ENCODE results near the gene PLXDC2. TPM values are rescaled to one million over a fixed set of nuclear protein-coding genes. Genes with fewer than 3 reads are reported as not detected.

The PLXDC2 gene
- total RNA-seq, 2 donors from 2014 or later: not detected

GRCh38 chr10:20059084-20059835 lies 243.0 kb downstream of the PLXDC2 start:
- H3K36me3 Mint-ChIP-seq (ENCODE audit: low read depth): no peaks in the 10 kb centered on the region
- no peak overlapping the region for H3K4me3 Mint-ChIP-seq
- ATAC-seq (replicated peaks): no peak
- H3K4me1 Mint-ChIP-seq: no peaks in the 10 kb centered on the region
- H3K27ac Mint-ChIP-seq: no peak overlapping the region
- H3K27me3 Mint-ChIP-seq: no peaks in the 10 kb centered on the region
- H3K9me3 Mint-ChIP-seq: peaks cover 5% of the 10 kb centered on the region

DNA sequence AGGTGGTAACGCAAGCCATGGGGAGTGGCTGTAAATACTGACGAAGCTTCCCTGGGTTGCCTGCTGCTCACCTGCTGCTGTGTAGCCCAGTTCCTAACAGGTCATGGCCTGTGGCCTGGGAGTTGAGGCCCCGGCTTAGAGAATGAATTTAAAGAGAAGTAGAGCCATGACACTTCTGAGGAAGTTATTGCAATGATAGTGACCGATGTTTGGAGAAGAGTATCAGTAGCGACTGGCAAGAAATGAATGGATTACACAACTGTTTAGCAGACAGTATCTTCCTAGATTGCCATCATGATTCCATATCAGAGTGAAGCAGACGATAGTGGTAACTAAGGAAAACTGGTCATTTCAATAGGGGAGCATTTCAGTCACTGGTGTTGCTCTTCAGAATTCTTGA lies 249.6 kb downstream of the PLXDC2 start:
- H3K4me3 Mint-ChIP-seq: no peak overlapping the region
- ATAC-seq (replicated peaks): no peak
- H3K36me3 Mint-ChIP-seq (ENCODE audit: low read depth): no peaks in the 10 kb centered on the region
- H3K27ac Mint-ChIP-seq: no peak overlapping the region
- H3K4me1 Mint-ChIP-seq: no peaks in the 10 kb centered on the region
- H3K9me3 Mint-ChIP-seq: peaks cover 13% of the 10 kb centered on the region
- no peaks in the 10 kb centered on the region for H3K27me3 Mint-ChIP-seq

GRCh38 chr10:20073167-20073566 lies 256.9 kb downstream of the PLXDC2 start:
- H3K4me1 Mint-ChIP-seq: no peaks in the 10 kb centered on the region
- H3K9me3 Mint-ChIP-seq: peaks cover 22% of the 10 kb centered on the region
- ATAC-seq (replicated peaks): no peak

GRCh38 chr10:20075713-20076112 lies 259.5 kb downstream of the PLXDC2 start:
- no peak for ATAC-seq (replicated peaks)
- Mint-ChIP-seq H3K27ac (no peak overlapping the region), H3K4me3 (no peak overlapping the region), H3K4me1 (no peaks in the 10 kb centered on the region), H3K27me3 (no peaks in the 10 kb centered on the region), H3K36me3 (ENCODE audit: low read depth) (no peaks in the 10 kb centered on the region), H3K9me3 (peaks cover 25% of the 10 kb centered on the region)

More at GRCh38 chr10:20073167-20073566, 256.9 kb downstream of the PLXDC2 start:
- Mint-ChIP-seq H3K4me3 (no peak overlapping the region), H3K36me3 (ENCODE audit: low read depth) (no peaks in the 10 kb centered on the region), H3K27me3 (no peaks in the 10 kb centered on the region), H3K27ac (no peak overlapping the region)

GRCh38 chr10:20084451-20084850 lies 268.2 kb downstream of the PLXDC2 start:
- Mint-ChIP-seq H3K27ac (no peak overlapping the region), H3K4me3 (no peak overlapping the region), H3K36me3 (ENCODE audit: low read depth) (no peaks in the 10 kb centered on the region), H3K27me3 (no peaks in the 10 kb centered on the region), H3K9me3 (peaks cover 4% of the 10 kb centered on the region), H3K4me1 (no peaks in the 10 kb centered on the region)
- no peak for ATAC-seq (replicated peaks)

DNA sequence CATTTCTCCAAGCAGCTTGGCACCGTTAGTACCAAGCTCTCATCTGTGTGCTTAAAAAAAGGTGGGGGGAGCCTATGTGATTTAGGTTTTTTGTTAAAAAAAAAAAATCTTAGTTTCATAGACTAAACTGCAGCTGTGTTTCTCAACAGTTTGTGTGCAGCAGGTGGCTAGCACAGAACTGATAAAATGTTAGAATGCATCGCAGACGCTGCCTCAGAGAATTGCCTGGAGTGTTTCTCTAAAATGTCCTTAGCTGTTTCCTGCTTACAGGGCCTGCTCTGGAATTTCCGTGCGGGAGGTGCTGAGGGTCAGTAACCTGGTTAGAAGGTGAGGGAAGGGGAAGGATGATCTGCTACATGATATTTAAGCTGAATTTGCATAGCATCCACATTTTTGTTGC lies 268.9 kb downstream of the PLXDC2 start:
- Mint-ChIP-seq H3K4me1 (no peaks in the 10 kb centered on the region), H3K27ac (no peak overlapping the region), H3K36me3 (ENCODE audit: low read depth) (no peaks in the 10 kb centered on the region), H3K4me3 (no peak overlapping the region), H3K9me3 (peaks cover 5% of the 10 kb centered on the region), H3K27me3 (no peaks in the 10 kb centered on the region)
- no peak for ATAC-seq (replicated peaks)

GRCh38 chr10:20087353-20087752 lies 271.1 kb downstream of the PLXDC2 start:
- H3K9me3 Mint-ChIP-seq: peaks cover 10% of the 10 kb centered on the region
- no peak overlapping the region for H3K4me3 Mint-ChIP-seq
- no peaks in the 10 kb centered on the region for H3K4me1 Mint-ChIP-seq
- no peaks in the 10 kb centered on the region for H3K36me3 Mint-ChIP-seq (ENCODE audit: low read depth)
- no peaks in the 10 kb centered on the region for H3K27me3 Mint-ChIP-seq
- no peak for ATAC-seq (replicated peaks)
- H3K27ac Mint-ChIP-seq: no peak overlapping the region

DNA sequence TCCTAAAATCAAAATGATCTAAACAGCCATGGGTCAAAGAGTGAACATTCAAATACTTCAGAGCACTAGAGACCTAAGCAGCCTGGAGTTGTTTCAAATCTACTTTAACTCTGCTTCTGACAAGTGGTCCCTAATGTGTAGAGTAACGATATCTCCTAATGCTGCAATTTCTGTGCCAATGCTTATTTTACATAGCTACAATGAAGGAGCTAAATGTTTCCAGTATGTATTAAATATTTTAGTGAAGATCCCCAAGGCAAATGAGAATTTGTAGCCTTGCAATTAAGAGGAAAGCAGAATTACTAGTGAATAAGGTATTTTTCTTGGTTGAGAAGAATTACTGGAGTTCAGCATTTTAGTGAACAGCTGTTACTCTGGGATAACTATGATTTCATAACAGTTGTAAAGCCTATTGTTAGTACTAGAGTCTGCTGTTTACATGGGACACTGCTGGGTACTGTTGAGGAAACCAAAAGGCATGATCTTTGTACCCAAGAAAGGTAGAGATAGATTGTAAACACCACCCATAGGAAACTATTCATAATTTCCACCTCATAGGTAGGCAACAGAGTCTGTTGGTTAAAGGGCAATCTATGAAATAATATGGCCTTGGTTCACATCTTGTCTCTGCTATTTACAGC lies 271.9 kb downstream of the PLXDC2 start:
- Mint-ChIP-seq H3K9me3 (peaks cover 10% of the 10 kb centered on the region), H3K4me1 (no peaks in the 10 kb centered on the region)

GRCh38 chr10:20089879-20090278 lies 273.6 kb downstream of the PLXDC2 start:
- H3K9me3 Mint-ChIP-seq: peaks cover 10% of the 10 kb centered on the region
- no peak for ATAC-seq (replicated peaks)
- H3K36me3 Mint-ChIP-seq (ENCODE audit: low read depth): no peaks in the 10 kb centered on the region
- no peaks in the 10 kb centered on the region for H3K27me3 Mint-ChIP-seq
- no peak overlapping the region for H3K27ac Mint-ChIP-seq
- H3K4me3 Mint-ChIP-seq: no peak overlapping the region
- H3K4me1 Mint-ChIP-seq: no peaks in the 10 kb centered on the region

More for the DNA sequence above, 271.9 kb downstream of the PLXDC2 start:
- Mint-ChIP-seq H3K36me3 (ENCODE audit: low read depth) (no peaks in the 10 kb centered on the region), H3K27me3 (no peaks in the 10 kb centered on the region), H3K27ac (no peak overlapping the region), H3K4me3 (no peak overlapping the region)
- no peak for ATAC-seq (replicated peaks)

DNA sequence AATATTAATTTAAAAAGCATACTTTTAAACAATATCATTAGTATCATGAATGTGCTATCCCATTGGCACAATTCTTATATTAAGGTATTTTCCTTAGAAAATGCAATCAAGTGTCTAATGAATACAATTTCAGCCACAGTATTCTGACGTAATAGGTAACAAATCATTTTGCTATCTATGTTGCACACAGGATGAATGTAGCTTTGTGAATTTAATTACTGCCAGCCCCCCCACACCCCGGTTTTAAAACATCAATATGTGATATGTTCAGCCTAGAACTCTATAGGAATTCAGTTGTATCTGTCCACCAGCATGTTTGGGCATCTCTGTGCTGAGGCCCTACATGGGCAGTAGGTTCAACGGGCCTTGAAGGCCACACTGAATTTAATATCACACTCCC lies 274.6 kb downstream of the PLXDC2 start:
- no peaks in the 10 kb centered on the region for H3K27me3 Mint-ChIP-seq
- no peak overlapping the region for H3K27ac Mint-ChIP-seq
- no peak overlapping the region for H3K4me3 Mint-ChIP-seq
- peaks cover 17% of the 10 kb centered on the region for H3K9me3 Mint-ChIP-seq
- ATAC-seq (replicated peaks): no peak
- H3K36me3 Mint-ChIP-seq (ENCODE audit: low read depth): no peaks in the 10 kb centered on the region
- no peaks in the 10 kb centered on the region for H3K4me1 Mint-ChIP-seq

DNA sequence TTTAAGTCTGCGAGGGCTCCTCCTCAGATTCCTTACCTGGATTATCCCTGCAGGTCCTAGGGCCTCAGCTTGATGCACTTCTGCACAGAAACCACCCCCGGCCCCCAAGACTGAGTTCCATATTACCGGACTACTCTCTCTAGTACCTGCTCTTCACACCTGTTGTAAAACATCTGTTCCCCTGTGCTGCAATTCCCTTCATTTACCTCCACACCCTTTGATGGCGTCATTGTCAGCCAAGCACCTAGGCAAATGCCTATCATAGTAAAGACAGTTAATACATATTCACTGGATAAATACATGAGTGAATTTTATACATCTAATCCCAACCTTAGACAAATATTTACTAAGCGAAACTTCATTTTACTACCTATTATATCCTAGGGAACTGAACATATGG lies 275.5 kb downstream of the PLXDC2 start:
- peaks cover 17% of the 10 kb centered on the region for H3K9me3 Mint-ChIP-seq
- H3K4me3 Mint-ChIP-seq: no peak overlapping the region
- ATAC-seq (replicated peaks): no peak
- H3K27ac Mint-ChIP-seq: no peak overlapping the region
- no peaks in the 10 kb centered on the region for H3K4me1 Mint-ChIP-seq
- no peaks in the 10 kb centered on the region for H3K36me3 Mint-ChIP-seq (ENCODE audit: low read depth)
- H3K27me3 Mint-ChIP-seq: no peaks in the 10 kb centered on the region

DNA sequence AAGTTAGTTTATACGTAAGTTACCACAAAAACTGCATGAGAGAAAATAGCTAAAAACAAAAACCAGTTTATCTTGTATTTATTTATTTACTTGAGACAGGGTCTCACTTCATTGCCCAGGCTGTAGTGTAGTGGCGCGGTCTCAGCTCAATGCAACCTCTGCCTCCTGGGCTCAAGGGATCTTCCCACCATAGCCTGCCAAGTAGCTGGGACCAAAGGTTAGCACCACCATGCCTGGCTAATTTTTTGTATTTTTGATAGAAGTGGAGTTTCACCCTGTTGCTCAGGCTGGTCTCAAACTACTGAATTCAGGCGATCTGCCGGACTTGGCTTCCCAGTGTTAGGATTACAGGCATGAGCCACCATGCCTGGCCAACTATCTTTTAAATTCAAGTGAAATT lies 277.4 kb downstream of the PLXDC2 start:
- Mint-ChIP-seq H3K4me1 (no peaks in the 10 kb centered on the region), H3K4me3 (no peak overlapping the region), H3K27me3 (no peaks in the 10 kb centered on the region), H3K27ac (no peak overlapping the region), H3K36me3 (ENCODE audit: low read depth) (no peaks in the 10 kb centered on the region), H3K9me3 (peaks cover 17% of the 10 kb centered on the region)
- no peak for ATAC-seq (replicated peaks)

DNA sequence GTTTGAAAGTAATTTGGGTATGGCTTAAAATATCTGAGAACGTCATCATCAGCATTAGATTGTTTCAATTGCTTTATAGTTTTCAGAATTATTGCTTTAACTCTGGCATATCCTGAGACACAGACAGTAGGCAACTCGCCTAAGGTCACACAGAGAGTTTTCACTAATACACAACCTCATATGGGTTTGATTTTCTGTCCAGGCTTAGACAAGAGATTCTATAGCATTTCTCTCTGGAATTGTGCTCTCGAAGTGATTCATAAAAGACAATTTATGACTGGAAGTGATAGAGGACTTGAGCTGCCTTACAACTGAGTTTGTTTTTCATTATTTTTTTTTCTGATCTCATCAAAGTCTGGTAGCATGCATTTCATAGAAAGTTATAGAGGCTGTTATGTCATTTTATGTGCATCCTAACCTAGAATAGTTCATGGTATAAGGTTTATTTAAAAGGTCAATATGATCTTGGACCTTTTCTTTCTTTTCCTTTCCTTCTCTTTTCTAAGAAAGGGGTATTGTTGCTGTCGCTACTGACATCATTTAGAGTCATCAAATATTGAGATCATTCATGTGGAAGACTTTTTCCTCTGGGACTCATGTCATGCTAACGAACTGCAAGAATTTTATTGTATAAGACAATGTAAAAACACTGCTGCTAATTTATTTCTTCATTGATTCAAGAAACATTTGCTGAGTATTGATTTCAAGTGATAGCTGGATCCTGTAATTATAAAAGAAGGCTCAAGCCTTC lies 278.2 kb downstream of the PLXDC2 start:
- Mint-ChIP-seq H3K27me3 (no peaks in the 10 kb centered on the region), H3K4me3 (no peak overlapping the region), H3K9me3 (peaks cover 13% of the 10 kb centered on the region), H3K27ac (no peak overlapping the region), H3K36me3 (ENCODE audit: low read depth) (no peaks in the 10 kb centered on the region), H3K4me1 (no peaks in the 10 kb centered on the region)
- ATAC-seq (replicated peaks): no peak

DNA sequence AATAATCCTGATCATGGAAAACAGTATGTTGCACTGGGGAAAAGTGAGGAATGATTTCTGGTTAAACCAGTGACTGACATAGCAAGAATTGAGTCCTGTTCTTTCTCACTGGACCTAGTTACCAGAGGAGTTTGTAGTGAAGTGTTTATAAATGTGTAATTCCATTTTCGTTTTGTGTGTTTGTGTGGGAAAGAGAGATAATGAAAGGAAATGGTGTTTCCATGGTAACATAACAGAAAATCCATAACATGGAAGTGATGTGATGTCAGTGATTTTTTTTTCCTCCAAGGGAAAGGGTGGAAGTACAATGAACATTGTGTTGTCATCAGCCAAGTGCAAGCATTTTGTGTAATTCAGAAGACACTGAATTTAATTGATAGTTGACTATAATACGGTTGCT lies 283.9 kb downstream of the PLXDC2 start:
- H3K36me3 Mint-ChIP-seq (ENCODE audit: low read depth): no peaks in the 10 kb centered on the region
- peaks cover 12% of the 10 kb centered on the region for H3K9me3 Mint-ChIP-seq
- no peaks in the 10 kb centered on the region for H3K27me3 Mint-ChIP-seq
- H3K27ac Mint-ChIP-seq: no peak overlapping the region
- H3K4me1 Mint-ChIP-seq: no peaks in the 10 kb centered on the region
- no peak for ATAC-seq (replicated peaks)
- H3K4me3 Mint-ChIP-seq: no peak overlapping the region

GRCh38 chr10:20105236-20105635 lies 289.0 kb downstream of the PLXDC2 start:
- no peaks in the 10 kb centered on the region for H3K36me3 Mint-ChIP-seq (ENCODE audit: low read depth)

More at GRCh38 chr10:20105236-20105635, 289.0 kb downstream of the PLXDC2 start:
- H3K4me3 Mint-ChIP-seq: no peak overlapping the region
- no peaks in the 10 kb centered on the region for H3K27me3 Mint-ChIP-seq
- H3K9me3 Mint-ChIP-seq: peaks cover 7% of the 10 kb centered on the region
- no peaks in the 10 kb centered on the region for H3K4me1 Mint-ChIP-seq
- no peak overlapping the region for H3K27ac Mint-ChIP-seq
- ATAC-seq (replicated peaks): no peak
